Stimulated activated effector memory CD8-positive, alpha-beta T cell treated with anti-CD3 and anti-CD28 coated beads, Interleukin-12 subunit alpha, Interleukin-12 subunit beta, amount 100 ng/mL, for 72 hours (primary cell): Measurements from ENCODE around the gene WWC2.
A peak's percentile ranks its signal among the peaks of the same experiment; 100 is the strongest.

Experiments
- ATAC-seq: fragments of 150-1000 bp; cut with Tn5 transposase; 2 replicates; pipeline ENCODE4 v1.10.0; 2021
- DNase-seq, 2 donors: peaks; one replicate each; pipeline ENCODE4 v3.0.0; 2021 to 2022; ENCODE audit warnings: low spot score in 2 of 2
- H3K27ac Mint-ChIP-seq: one replicate; pipeline ENCODE4 v1.8.0; 2022; ENCODE audit warnings: mild to moderate bottlenecking, mixed read lengths
- H3K36me3 Mint-ChIP-seq: one replicate; pipeline ENCODE4 v1.8.0; 2022; ENCODE audit warnings: mild to moderate bottlenecking, mixed read lengths
- H3K4me1 Mint-ChIP-seq: one replicate; pipeline ENCODE4 v1.8.0; 2022; ENCODE audit warnings: mixed read lengths
- H3K4me3 Mint-ChIP-seq: one replicate; pipeline ENCODE4 v1.8.0; 2022; ENCODE audit warnings: mild to moderate bottlenecking, mixed read lengths
- H3K9me3 Mint-ChIP-seq: one replicate; pipeline ENCODE4 v1.8.0; 2022; ENCODE audit warnings: mixed read lengths

The WWC2 gene

GRCh38 chr4:183332447-183332846, 233.4 kb downstream of the WWC2 start:
- Mint-ChIP-seq H3K4me3 (no peak overlapping the region), H3K27ac (no peak overlapping the region), H3K4me1 (peaks cover 8% of the 10 kb centered on the region), H3K36me3 (no peaks in the 10 kb centered on the region), H3K9me3 (no peaks in the 10 kb centered on the region)
- ATAC-seq = no peak
- DNase-seq = no peak

- H3K36me3 Mint-ChIP-seq = no peaks in the 10 kb centered on the region
These were observed 234.1 kb downstream of the WWC2 start for GRCh38 chr4:183333202-183333601.

DNA sequence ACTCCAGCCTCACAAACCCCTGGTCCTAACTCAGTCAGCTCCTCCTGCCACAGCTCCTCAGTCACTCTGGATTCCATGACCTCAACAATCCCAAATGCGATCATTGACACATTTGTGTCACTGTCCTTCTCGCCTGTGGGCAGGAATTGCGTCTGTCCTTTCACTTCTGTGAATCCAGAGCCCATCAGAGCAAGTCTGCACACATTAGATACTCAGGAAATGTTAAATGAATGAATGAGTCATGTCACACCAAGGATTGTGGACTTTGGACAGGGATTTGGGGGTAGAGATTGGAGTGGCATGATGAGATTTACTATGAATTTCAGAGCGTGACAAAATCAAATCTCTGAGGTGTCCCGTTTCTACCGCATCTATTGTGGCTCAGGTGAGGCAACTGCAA, 234.9 kb downstream of the WWC2 start:
- H3K4me1 Mint-ChIP-seq = peaks cover 8% of the 10 kb centered on the region
- ATAC-seq (no peak), DNase-seq (no peak)
- H3K36me3 Mint-ChIP-seq = no peaks in the 10 kb centered on the region
- H3K27ac Mint-ChIP-seq = no peak overlapping the region
- H3K9me3 Mint-ChIP-seq = no peaks in the 10 kb centered on the region
- H3K4me3 Mint-ChIP-seq = no peak overlapping the region

More at GRCh38 chr4:183333202-183333601, 234.1 kb downstream of the WWC2 start:
- no peak overlapping the region for H3K27ac Mint-ChIP-seq
- H3K4me3 Mint-ChIP-seq = no peak overlapping the region
- DNase-seq (no peak), ATAC-seq (no peak)
- H3K9me3 Mint-ChIP-seq = no peaks in the 10 kb centered on the region
- peaks cover 8% of the 10 kb centered on the region for H3K4me1 Mint-ChIP-seq

- Mint-ChIP-seq H3K4me3 (no peak overlapping the region), H3K36me3 (no peaks in the 10 kb centered on the region), H3K4me1 (peaks cover 8% of the 10 kb centered on the region), H3K9me3 (no peaks in the 10 kb centered on the region), H3K27ac (no peak overlapping the region)
- DNase-seq = no peak
- ATAC-seq = peak; percentile 81
These were observed 236.4 kb downstream of the WWC2 start for GRCh38 chr4:183335369-183335940.

DNA sequence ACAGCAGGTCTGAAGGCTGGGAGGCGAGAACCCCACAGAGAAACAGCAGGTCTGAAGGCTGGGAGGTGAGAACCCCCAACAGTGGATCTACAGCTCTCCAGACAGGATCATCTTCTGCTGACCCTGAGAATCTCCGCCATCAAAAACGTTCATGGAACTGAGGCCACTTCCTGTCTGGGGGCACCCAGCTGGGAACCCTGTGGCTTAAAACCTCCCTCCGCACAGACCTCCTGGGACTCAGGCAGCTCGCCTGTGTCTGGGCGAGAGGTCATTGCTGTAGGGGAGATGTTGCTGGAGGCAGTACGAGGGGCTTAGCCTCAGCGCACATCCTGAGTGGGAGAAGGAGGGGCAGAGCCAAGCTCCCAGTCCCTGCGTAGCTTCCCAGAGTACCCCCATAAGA, 238.3 kb downstream of the WWC2 start:
- no peak for DNase-seq

DNA sequence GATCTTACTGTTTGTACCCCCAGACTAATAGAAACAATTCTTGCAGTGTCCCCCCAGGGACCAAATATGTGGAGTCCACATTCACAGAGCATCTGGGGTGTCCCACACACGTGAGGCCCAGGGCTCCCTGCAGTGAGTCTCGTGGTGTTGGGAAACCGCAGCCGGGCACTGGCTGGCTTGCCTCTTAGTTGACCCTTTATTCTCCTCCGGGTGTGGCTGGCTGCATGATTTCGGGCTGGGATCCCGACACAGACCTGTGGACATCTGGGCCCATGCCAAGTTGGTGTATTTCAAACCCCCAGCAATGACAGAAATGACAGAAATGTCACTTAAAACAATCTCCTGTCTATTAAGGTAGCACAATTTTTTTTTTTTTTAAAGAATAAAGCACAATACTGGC, 238.8 kb downstream of the WWC2 start:
- no peaks in the 10 kb centered on the region for H3K36me3 Mint-ChIP-seq
- DNase-seq (no peak), ATAC-seq (no peak)
- no peaks in the 10 kb centered on the region for H3K9me3 Mint-ChIP-seq
- H3K4me3 Mint-ChIP-seq = no peak overlapping the region
- H3K4me1 Mint-ChIP-seq = peaks cover 8% of the 10 kb centered on the region
- H3K27ac Mint-ChIP-seq = peak overlapping the region; percentile 43

More for the DNA sequence above, 238.3 kb downstream of the WWC2 start:
- Mint-ChIP-seq H3K4me1 (peaks cover 8% of the 10 kb centered on the region), H3K9me3 (no peaks in the 10 kb centered on the region), H3K27ac (no peak overlapping the region), H3K36me3 (no peaks in the 10 kb centered on the region), H3K4me3 (no peak overlapping the region)
- no peak for ATAC-seq

DNA sequence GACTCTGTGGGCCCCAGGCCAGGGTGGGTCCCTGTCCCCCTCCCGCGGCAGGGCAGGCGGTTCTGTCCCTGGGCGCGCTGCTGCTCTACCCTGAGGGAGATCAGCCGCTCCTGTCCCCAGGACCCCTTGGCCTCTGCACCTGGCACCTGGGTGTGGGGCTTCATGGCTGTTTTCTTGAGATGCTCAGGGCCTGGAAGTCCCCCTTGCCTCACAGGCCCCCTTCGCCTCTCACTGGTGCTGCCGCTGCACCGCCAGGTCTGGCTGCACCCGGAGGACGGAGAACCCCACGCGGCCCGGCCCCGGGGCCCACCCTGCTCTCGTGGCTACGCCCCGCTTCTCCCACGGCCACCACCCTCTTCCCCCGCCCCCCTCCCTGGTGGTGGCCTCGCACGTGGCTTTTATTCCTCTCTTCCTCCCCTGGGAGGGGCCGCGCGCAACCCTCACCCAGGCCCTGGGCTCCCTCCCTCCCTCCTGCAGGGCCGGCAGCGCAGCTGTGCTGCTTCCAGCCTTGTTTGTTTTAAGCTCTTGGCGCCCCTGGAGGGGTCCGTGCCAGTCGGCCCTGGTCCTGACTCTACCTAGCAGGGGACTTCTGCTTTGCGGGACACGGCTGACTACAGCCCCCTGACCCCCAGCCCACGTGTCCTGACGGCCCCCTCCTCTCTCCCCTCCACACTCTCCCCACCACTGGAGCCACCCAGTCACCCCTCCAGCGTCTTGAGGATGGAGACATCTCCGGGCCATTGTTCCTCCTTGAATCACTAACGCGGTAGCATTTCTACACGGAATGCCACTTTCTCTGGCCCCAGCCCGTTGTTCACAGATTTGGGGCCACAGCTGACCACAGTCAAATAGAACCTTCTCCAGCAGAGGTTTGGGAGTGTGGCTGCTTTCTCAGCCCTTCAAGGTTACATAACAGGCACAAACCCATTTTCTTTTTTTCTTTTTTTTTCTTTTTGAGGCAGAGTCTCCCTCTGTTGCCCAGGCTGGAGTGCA, 243.8 kb downstream of the WWC2 start:
- H3K36me3 Mint-ChIP-seq = no peaks in the 10 kb centered on the region
- DNase-seq (no peak), ATAC-seq (peak; percentile 55)

GRCh38 chr4:183343730-183344129, 244.7 kb downstream of the WWC2 start:
- no peaks in the 10 kb centered on the region for H3K9me3 Mint-ChIP-seq
- ATAC-seq = no peak
- H3K27ac Mint-ChIP-seq = no peak overlapping the region
- no peaks in the 10 kb centered on the region for H3K36me3 Mint-ChIP-seq
- peaks cover 9% of the 10 kb centered on the region for H3K4me1 Mint-ChIP-seq
- no peak for DNase-seq
- H3K4me3 Mint-ChIP-seq = no peak overlapping the region

More for the DNA sequence above, 243.8 kb downstream of the WWC2 start:
- Mint-ChIP-seq H3K27ac (no peak overlapping the region), H3K4me1 (peaks cover 5% of the 10 kb centered on the region), H3K9me3 (no peaks in the 10 kb centered on the region), H3K4me3 (peak overlapping the region; percentile 16)

GRCh38 chr4:183344523-183345255, 245.6 kb downstream of the WWC2 start:
- no peak for ATAC-seq
- Mint-ChIP-seq H3K36me3 (no peaks in the 10 kb centered on the region), H3K27ac (no peak overlapping the region), H3K9me3 (no peaks in the 10 kb centered on the region), H3K4me3 (no peak overlapping the region), H3K4me1 (peaks cover 19% of the 10 kb centered on the region)
- DNase-seq = no peak

DNA sequence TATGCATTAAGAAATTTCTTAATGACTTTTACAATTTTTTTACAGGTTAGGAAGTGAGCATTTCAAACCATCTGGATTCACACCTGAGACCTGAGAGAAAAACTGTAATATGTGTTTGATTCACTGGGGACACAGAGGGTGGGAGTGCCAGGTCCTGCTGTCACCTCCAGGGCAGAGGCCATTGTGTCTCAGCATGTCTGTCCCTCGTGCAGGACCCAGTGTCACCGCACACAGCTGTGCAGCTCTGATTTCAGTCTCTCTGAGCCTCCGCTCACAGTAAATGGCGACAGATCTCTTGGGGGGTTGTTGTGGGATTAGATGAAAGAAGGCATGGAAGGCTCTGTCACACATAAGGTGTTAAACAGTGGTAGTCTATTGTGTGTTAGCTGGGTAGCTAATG, 246.2 kb downstream of the WWC2 start:
- no peak for ATAC-seq

DNA sequence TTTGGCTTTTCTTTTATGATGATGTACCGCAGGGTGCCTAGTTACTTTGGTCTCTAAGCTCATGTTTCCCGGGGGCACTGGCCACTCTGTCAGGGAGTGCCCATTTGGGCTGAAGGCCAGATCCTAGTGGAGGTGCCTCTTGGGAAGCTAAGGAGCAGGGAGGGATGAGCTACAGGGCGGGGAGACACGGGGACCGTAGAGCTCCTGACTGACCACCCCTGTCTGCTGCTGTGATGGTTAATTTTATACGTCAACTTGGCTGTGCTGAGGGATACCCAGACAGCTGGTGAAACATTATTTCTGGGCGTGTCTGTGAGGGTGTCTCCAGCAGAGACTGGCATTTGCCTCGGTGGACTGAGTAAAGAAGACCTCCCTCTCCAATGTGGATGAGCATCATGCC, 248.1 kb downstream of the WWC2 start:
- no peak overlapping the region for H3K4me3 Mint-ChIP-seq
- no peak overlapping the region for H3K27ac Mint-ChIP-seq
- no peak for DNase-seq
- no peaks in the 10 kb centered on the region for H3K9me3 Mint-ChIP-seq
- no peaks in the 10 kb centered on the region for H3K36me3 Mint-ChIP-seq
- ATAC-seq = no peak
- H3K4me1 Mint-ChIP-seq = peaks cover 27% of the 10 kb centered on the region

More for the DNA sequence above, 246.2 kb downstream of the WWC2 start:
- no peak for DNase-seq
- Mint-ChIP-seq H3K27ac (no peak overlapping the region), H3K4me1 (peaks cover 22% of the 10 kb centered on the region), H3K4me3 (no peak overlapping the region), H3K9me3 (no peaks in the 10 kb centered on the region), H3K36me3 (no peaks in the 10 kb centered on the region)

DNA sequence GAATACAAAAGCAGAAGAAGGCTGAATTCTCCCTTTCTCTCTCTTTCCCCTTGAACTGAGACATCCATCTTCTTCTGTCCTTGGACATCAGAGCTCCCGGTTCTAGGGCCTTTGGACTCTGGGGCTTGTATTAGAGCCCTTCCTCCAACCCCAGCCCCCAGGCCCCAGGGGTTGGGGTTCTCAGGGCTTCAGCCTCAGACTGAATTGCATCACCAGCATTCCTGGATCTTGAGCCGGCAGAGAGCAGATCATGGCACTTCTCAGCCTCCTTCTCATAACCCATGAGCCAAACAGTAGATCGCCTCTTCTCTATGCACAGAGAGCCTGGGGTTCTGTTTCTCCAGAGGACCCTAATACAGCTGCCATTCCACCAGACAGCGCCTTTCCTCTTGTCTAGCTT, 248.5 kb downstream of the WWC2 start:
- Mint-ChIP-seq H3K4me1 (peaks cover 27% of the 10 kb centered on the region), H3K9me3 (no peaks in the 10 kb centered on the region), H3K27ac (no peak overlapping the region), H3K4me3 (no peak overlapping the region), H3K36me3 (no peaks in the 10 kb centered on the region)
- ATAC-seq (no peak), DNase-seq (no peak)

- ATAC-seq = no peak
- Mint-ChIP-seq H3K36me3 (no peaks in the 10 kb centered on the region), H3K4me1 (peaks cover 24% of the 10 kb centered on the region), H3K9me3 (no peaks in the 10 kb centered on the region), H3K4me3 (no peak overlapping the region), H3K27ac (no peak overlapping the region)
- no peak for DNase-seq
These were observed 249.1 kb downstream of the WWC2 start for GRCh38 chr4:183348136-183348535.

DNA sequence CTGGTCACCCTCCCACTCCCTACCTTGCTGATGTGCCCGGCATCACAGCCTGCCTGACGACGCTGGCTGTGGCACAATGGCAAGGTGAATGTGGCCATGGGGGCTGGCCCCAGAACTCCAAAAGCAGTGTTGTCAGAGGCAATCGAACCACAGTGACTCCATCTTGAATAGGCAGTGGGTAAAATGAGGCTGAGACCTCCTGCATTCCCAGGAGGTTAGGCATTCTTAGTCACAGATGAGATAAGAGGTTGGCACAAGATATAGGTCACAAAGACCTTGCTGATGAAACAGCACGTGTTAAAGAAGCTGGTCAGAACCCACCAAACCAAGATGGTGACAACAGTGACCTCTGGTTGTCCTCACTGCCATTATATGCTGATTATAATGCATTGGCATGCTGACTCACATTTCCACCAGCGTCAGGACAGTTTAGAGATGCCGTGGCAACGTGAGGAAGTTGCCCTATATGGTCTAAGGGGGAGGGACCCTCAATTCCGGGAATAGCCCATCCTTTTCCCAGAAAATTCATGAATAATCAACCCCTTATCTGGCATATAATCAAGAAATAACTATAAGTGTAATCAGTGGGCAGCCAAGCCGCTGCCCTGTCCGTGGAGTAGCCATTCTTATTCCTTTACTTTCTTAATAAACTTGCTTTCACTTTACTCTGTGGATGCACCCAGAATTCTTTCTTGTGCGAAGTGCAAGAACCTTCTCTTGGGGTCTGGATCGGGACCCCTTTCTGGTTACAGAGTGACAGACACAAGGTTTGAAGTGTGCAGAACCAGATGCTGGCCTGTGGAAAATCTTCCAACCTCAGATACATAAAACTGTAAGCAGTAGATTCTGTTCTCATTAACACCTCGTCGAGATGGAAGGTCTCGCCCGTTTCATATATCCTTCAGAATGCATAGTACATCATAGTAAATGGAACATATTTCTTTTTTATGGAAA, 249.9 kb downstream of the WWC2 start:
- peak; percentile 96 for ATAC-seq
- Mint-ChIP-seq H3K4me3 (peak overlapping the region; percentile 19), H3K27ac (peak overlapping the region; percentile 72)

More for the DNA sequence above, 249.9 kb downstream of the WWC2 start:
- Mint-ChIP-seq H3K36me3 (no peaks in the 10 kb centered on the region), H3K9me3 (no peaks in the 10 kb centered on the region), H3K4me1 (peaks cover 22% of the 10 kb centered on the region)
- DNase-seq = peak in 1 of 2 donors; percentile 64
